GM10266 (cell line): ENCODE data around the gene MCL1.

Experiments used
- DNase-seq: peaks from one replicate; pipeline ENCODE4 v3.0.0; 2012; ENCODE audit errors: extremely low spot score
- CTCF ChIP-seq: IDR thresholded peaks from 2 replicates; pipeline ENCODE4 v1.5.1; 2012; ENCODE audit warnings: mild to moderate bottlenecking, low read depth; ENCODE audit not compliant: control insufficient read depth, insufficient read depth; ENCODE audit errors: missing control alignments

MCL1 gene

GRCh38 chr1:150564051-150564991 is 15.1 kb downstream of the MCL1 start:
- DNase-seq: no peak
- no peak for TF ChIP-seq CTCF

- TF ChIP-seq CTCF: peak; percentile 15
- DNase-seq: peak; percentile 55
Measured at GRCh38 chr1:150563340-150564038, 15.9 kb downstream of the MCL1 start.

- no peak for TF ChIP-seq CTCF
- peak; percentile 87 for DNase-seq
Measured at GRCh38 chr1:150562446-150563339, 16.7 kb downstream of the MCL1 start.

GRCh38 chr1:150561974-150562445 is 17.4 kb downstream of the MCL1 start:
- peak; percentile 82 for DNase-seq
- TF ChIP-seq CTCF: no peak

GRCh38 chr1:150561254-150561973 is 18.0 kb downstream of the MCL1 start:
- TF ChIP-seq CTCF: peak; percentile 35
- DNase-seq: peak; percentile 62

- peak; percentile 86 for DNase-seq
- peak; percentile 93 for TF ChIP-seq CTCF
Measured at GRCh38 chr1:150560576-150561253, 18.7 kb downstream of the MCL1 start.
